ENCODE results near the gene ZNF536. TPM values are rescaled to one million over a fixed set of nuclear protein-coding genes. Genes with fewer than 3 reads are reported as not detected.

ZNF536 gene
- total and polyA plus RNA-seq, 9 of the 15 experiments (the other 6 are each of a cell fraction or from before 2014, with no cell fraction given) = not detected

DNA sequence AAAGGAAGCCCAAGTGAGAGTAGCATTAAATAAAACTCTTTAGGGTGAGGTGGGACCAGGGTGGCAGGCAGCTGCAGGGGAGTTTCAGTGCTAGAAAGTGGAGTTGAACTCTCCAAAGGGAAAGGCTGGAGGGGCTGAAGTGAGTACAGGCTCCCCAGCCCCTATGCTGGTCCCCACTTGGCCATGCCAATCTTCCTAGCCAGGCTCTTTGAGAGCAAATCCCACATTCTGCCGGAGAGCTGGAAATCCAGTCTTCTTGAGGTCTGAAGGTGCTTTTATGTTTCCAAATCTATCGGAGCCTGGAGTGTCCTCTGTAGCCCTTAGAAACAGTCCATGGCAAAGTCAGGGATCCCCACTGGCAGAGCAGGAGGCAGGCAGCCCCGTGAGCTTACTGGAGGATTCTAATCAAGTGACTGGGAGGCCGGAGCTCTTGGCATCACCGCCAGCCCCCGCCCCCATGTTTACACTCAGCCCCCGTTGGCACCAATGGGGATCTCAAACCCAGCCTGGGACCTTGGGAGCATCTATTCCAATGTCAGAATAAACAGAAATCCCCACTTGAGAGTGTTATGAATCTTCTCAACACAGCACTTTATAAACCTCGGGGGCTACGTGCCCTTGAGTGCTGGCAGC lies 18.3 kb downstream of the ZNF536 start:
- no peaks in the 10 kb centered on the region for H3K4me1 ChIP-seq (replicated peaks in 1 of 2; ENCODE audit: control insufficient read depth in 2 of 2, insufficient read depth in 2 of 2, low read length in 2 of 2)
- H3K79me2 ChIP-seq (ENCODE audit: control insufficient read depth, insufficient read depth, low read length) = no peaks in the 10 kb centered on the region
- no peak overlapping the region for H3K27ac ChIP-seq (ENCODE audit: extremely low read depth, low read depth, low read length)
- no peak overlapping the region for H2AFZ ChIP-seq (ENCODE audit: low read depth, low read length)
- H3K36me3 ChIP-seq (ENCODE audit: control insufficient read depth, insufficient read depth, low read length) = no peaks in the 10 kb centered on the region
- in situ Hi-C loops (cut with MboI) = no loop called here
- DNase-seq (ENCODE audit: extremely low read depth in 1 of 4, low spot score in 3 of 4) = no peak
- no peak for FAIRE-seq
- no TSS peak for BruUV-seq (replicated peaks)
- no peaks in the 10 kb centered on the region; the same call in 1 of the 2 replicates for H4K20me1 ChIP-seq (replicated peaks; ENCODE audit: control insufficient read depth, insufficient read depth, low read length)
- H3K27me3 ChIP-seq (ENCODE audit: control insufficient read depth in 2 of 2, insufficient read depth in 2 of 2, low read length in 2 of 2) = peaks cover 0 to 6% of the 10 kb centered on the region in 2 experiments; a peak in 1 of 5 replicates
- H3K9ac ChIP-seq (ENCODE audit: insufficient read depth in 1 of 2, low read depth in 2 of 2, low read length in 2 of 2) = no peak overlapping the region
- no peaks in the 10 kb centered on the region for H3K9me1 ChIP-seq (ENCODE audit: control insufficient read depth, insufficient read depth, low read length)
- no peak overlapping the region for H3K4me2 ChIP-seq (ENCODE audit: insufficient read depth, low read length)
- H3K9me3 ChIP-seq (replicated peaks; ENCODE audit: control insufficient read depth, insufficient read depth, low read depth, low read length) = no peaks in the 10 kb centered on the region
- POLR2A ChIA-PET = no interaction called here
- ATAC-seq = no peak
- WGBS (ENCODE audit: insufficient coverage, low coverage, missing lambda C conversion rate) = 0% methylated on average over 9 of the region's 9 CpGs
- CTCF ChIA-PET (ENCODE audit: low intra/inter-chr PET ratio) = no interaction called here
- H3K4me3 ChIP-seq = no peak overlapping the region
- no peak for TF ChIP-seq NONO (IDR thresholded peaks at IDR 0.05; ENCODE audit: low read depth in 2 of 2, low read length in 1 of 2)
- TF ChIP-seq MAFK (IDR thresholded peaks at IDR 0.05; ENCODE audit: low read length) = no peak
- TF ChIP-seq ZNF830 (CRISPR knock-in tag; IDR thresholded peaks at IDR 0.05) = no peak
- TF ChIP-seq, protein P1, sequence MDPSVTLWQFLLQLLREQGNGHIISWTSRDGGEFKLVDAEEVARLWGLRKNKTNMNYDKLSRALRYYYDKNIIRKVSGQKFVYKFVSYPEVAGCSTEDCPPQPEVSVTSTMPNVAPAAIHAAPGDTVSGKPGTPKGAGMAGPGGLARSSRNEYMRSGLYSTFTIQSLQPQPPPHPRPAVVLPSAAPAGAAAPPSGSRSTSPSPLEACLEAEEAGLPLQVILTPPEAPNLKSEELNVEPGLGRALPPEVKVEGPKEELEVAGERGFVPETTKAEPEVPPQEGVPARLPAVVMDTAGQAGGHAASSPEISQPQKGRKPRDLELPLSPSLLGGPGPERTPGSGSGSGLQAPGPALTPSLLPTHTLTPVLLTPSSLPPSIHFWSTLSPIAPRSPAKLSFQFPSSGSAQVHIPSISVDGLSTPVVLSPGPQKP (CRISPR knock-in tag; IDR thresholded peaks at IDR 0.05) = no peak
- no peak for TF ChIP-seq SMAD4 (CRISPR knock-in tag; conservative IDR thresholded peaks at IDR 0.05)
- TF ChIP-seq EP300 (IDR thresholded peaks at IDR 0.05; ENCODE audit: low read length) = no peak
- TF ChIP-seq SRSF3 (IDR thresholded peaks at IDR 0.05; ENCODE audit: insufficient read depth, low read length) = no peak
- TF ChIP-seq OTX1 (CRISPR knock-in tag; IDR thresholded peaks at IDR 0.05) = no peak
- TF ChIP-seq ZNF586 (CRISPR knock-in tag; conservative IDR thresholded peaks at IDR 0.05) = no peak
- TF ChIP-seq TSC22D4 (tag; IDR thresholded peaks at IDR 0.05) = no peak
- no peak for TF ChIP-seq FOSL1 (tag; conservative IDR thresholded peaks at IDR 0.05)
- no peak for TF ChIP-seq ZNF3 (CRISPR knock-in tag; IDR thresholded peaks at IDR 0.05)
- TF ChIP-seq PCBP2 (IDR thresholded peaks at IDR 0.05; ENCODE audit: low read depth, low read length, poor library complexity, severe bottlenecking) = no peak
- no peak for TF ChIP-seq MTF1 (CRISPR knock-in tag; IDR thresholded peaks at IDR 0.05; ENCODE audit: borderline replicate concordance)
- no peak for TF ChIP-seq MED1 (CRISPR knock-in tag; IDR thresholded peaks at IDR 0.05; ENCODE audit: borderline replicate concordance)
- TF ChIP-seq ZNF12 (CRISPR knock-in tag; IDR thresholded peaks at IDR 0.05) = no peak
- no peak for TF ChIP-seq RBM25 (IDR thresholded peaks at IDR 0.05; ENCODE audit: low read depth, low read length, severe bottlenecking)
- TF ChIP-seq SMARCE1 (IDR thresholded peaks at IDR 0.05) = no peak
- TF ChIP-seq GABPB1 (CRISPR knock-in tag; IDR thresholded peaks at IDR 0.05) = no peak
- intact Hi-C loops (cut with micrococcal nuclease) = no loop called here
